Muscle of leg (tissue), 11 donors: ENCODE data around the gene ZNRD2. TPM values are rescaled to one million over a fixed set of nuclear protein-coding genes. Genes with fewer than 3 reads are reported as not detected.
A peak's percentile ranks its signal among the peaks of the same experiment; 100 is the strongest.

Source experiments
- DNase-seq: peaks from one replicate; pipeline ENCODE4 v3.0.0; 2013
- H3K27ac ChIP-seq: one replicate; pipeline ENCODE4 v1.5.1; 2013; ENCODE audit warnings: mild to moderate bottlenecking, low read length, control low read depth
- H3K27me3 ChIP-seq: one replicate; pipeline ENCODE4 v1.6.1; 2013; ENCODE audit warnings: low read length; ENCODE audit not compliant: control insufficient read depth, insufficient read depth
- H3K36me3 ChIP-seq: one replicate; pipeline ENCODE4 v1.6.1; 2013; ENCODE audit warnings: low read length; ENCODE audit not compliant: control insufficient read depth, insufficient read depth
- H3K4me1 ChIP-seq: one replicate; pipeline ENCODE4 v1.6.1; 2013; ENCODE audit warnings: low read length; ENCODE audit not compliant: control insufficient read depth, insufficient read depth
- H3K4me3 ChIP-seq: one replicate; pipeline ENCODE4 v1.5.1; 2013; ENCODE audit warnings: low read length, control low read depth
- H3K9me3 ChIP-seq: replicated peaks from 2 replicates; pipeline ENCODE4 v1.6.1; 2013; ENCODE audit warnings: low read depth, low read length; ENCODE audit not compliant: control insufficient read depth
- WGBS: methylation state at CpG from one replicate; pipeline ENCODE4 v1.1.5; 2013; ENCODE audit warnings: missing lambda C conversion rate; ENCODE audit not compliant: insufficient coverage; 5-methylcytosine and 5-hydroxymethylcytosine counted together
- polyA plus RNA-seq, 8 donors: library from polyadenylated mRNA; unstranded; fragments of 120-200 nt; gene quantifications; one replicate each; pipeline versions ENCODE4 v1.2.1 to v1.2.3, GENCODE V29; 2013; ENCODE audit warnings: inconsistent platforms in 1 of 8, low replicate concordance in 1 of 8; ENCODE audit not compliant: insufficient read length in 8 of 8, insufficient read depth in 1 of 8
- total RNA-seq: library from RNA; stranded (reverse); fragments of 120-200 nt; gene quantifications from one replicate; pipeline ENCODE4 v1.2.4, GENCODE V29; 2013

Gene ZNRD2
- total and polyA plus RNA-seq, 9 donors: 24.4 to 63.1 (median 56.5) TPM

DNA sequence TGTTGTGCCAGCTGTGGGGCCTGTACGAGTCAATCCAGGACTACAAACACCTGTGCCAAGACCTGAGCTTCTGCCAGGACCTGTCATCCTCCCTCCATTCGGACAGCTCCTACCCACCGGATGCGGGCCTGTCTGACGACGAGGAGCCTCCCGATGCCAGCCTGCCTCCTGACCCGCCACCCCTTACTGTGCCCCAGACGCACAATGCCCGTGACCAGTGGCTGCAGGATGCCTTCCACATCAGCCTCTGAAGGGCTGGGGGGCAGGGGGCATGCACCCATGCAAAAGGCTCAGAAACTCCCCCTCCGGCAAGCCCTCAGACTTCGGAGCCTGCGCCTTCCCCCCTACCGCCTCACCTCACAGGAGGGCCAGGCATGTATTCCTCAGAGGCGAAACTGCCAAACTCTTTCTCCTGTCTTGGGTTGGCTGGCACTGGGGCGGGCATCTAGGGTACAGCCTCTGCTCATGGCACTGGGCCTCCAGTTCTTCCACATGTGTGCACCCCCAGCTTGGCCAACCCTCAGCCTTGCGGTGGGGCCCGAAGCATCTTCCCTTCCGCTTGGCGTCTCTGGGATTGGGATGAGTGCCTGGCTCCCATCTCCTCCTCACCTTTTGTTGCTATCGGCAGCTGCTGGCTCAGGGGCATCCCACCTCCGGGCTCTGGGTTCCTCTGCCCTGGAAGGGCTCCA lies 3.3 kb downstream of the ZNRD2 start:
- Histone ChIP-seq H3K9me3 (no peaks in the 10 kb centered on the region), H3K36me3 (peaks cover 26% of the 10 kb centered on the region), H3K27ac (peak overlapping the region; percentile 89), H3K4me1 (peaks cover 76% of the 10 kb centered on the region), H3K4me3 (peak overlapping the region; percentile 65), H3K27me3 (no peaks in the 10 kb centered on the region)
- DNase-seq: peak; percentile 60
- 32% methylated on average over 18 of the region's 22 CpGs for WGBS

GRCh38 chr11:65574109-65574810 lies 4.0 kb downstream of the ZNRD2 start:
- Histone ChIP-seq H3K9me3 (no peaks in the 10 kb centered on the region), H3K4me3 (peak overlapping the region; percentile 65), H3K4me1 (peaks cover 73% of the 10 kb centered on the region), H3K27me3 (no peaks in the 10 kb centered on the region), H3K36me3 (peaks cover 27% of the 10 kb centered on the region), H3K27ac (peak overlapping the region; percentile 90)
- under 1% methylated on average over 38 of the region's 67 CpGs for WGBS
- peak; percentile 98 for DNase-seq

GRCh38 chr11:65574811-65575567 lies 4.7 kb downstream of the ZNRD2 start:
- no peaks in the 10 kb centered on the region for H3K27me3 ChIP-seq
- peaks cover 71% of the 10 kb centered on the region for H3K4me1 ChIP-seq
- 15% methylated on average over 19 of the region's 28 CpGs for WGBS
- peak overlapping the region; percentile 90 for H3K27ac ChIP-seq
- H3K4me3 ChIP-seq: peak overlapping the region; percentile 51
- no peaks in the 10 kb centered on the region for H3K9me3 ChIP-seq
- H3K36me3 ChIP-seq: peaks cover 33% of the 10 kb centered on the region
- peak; percentile 52 for DNase-seq

GRCh38 chr11:65575568-65576231 lies 5.4 kb downstream of the ZNRD2 start, which contains the start of gene EHBP1L1:
Gene EHBP1L1, plus strand, starts transcription at chr11:65576053. Its CDS starts 250 bp downstream, at chr11:65576303.
- Histone ChIP-seq H3K36me3 (peaks cover 41% of the 10 kb centered on the region), H3K9me3 (no peaks in the 10 kb centered on the region), H3K27ac (peak within 1 kb of the TSS; percentile 93), H3K27me3 (no peaks in the 10 kb centered on the region), H3K4me1 (peaks cover 74% of the 10 kb centered on the region), H3K4me3 (peak within 1 kb of the TSS; percentile 89)
- 3% methylated on average over 42 of the region's 69 CpGs for WGBS
- peak; percentile 83 for DNase-seq

DNA sequence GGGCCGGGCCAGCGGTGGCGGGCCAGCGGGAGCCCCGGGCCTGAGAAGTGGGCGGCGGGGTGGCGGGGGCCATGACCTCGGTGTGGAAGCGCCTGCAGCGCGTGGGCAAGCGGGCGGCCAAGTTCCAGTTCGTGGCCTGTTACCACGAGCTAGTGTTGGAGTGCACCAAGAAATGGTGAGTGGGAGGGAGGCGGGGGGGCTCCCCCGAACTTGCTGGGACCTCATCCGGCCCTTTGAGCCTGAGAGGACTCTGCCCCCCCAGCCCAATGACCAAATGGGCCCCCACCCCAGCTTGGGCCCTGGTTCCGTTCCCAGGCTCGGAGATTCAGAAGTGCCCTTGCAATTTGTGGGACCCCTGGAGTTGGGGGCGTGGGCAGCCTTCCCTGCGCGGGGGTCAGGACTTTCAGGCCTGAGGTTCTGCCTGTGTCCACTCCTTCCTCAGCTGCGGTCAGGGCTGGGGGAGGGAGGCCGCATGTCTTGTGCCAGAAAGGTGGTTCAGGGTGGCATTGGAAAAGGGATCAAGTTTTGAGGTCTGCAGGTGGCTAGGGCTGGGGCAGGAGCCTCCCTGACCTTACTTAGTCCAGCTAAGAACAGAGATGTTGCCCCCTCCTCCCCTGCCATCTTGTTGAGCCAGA lies 6.1 kb downstream of the ZNRD2 start:
- 7% methylated on average over 17 of the region's 26 CpGs for WGBS
- Histone ChIP-seq H3K4me3 (peak overlapping the region; percentile 89), H3K27ac (peak overlapping the region; percentile 93), H3K4me1 (peaks cover 67% of the 10 kb centered on the region), H3K27me3 (no peaks in the 10 kb centered on the region), H3K36me3 (peaks cover 47% of the 10 kb centered on the region), H3K9me3 (no peaks in the 10 kb centered on the region)
- peak; percentile 42 for DNase-seq

DNA sequence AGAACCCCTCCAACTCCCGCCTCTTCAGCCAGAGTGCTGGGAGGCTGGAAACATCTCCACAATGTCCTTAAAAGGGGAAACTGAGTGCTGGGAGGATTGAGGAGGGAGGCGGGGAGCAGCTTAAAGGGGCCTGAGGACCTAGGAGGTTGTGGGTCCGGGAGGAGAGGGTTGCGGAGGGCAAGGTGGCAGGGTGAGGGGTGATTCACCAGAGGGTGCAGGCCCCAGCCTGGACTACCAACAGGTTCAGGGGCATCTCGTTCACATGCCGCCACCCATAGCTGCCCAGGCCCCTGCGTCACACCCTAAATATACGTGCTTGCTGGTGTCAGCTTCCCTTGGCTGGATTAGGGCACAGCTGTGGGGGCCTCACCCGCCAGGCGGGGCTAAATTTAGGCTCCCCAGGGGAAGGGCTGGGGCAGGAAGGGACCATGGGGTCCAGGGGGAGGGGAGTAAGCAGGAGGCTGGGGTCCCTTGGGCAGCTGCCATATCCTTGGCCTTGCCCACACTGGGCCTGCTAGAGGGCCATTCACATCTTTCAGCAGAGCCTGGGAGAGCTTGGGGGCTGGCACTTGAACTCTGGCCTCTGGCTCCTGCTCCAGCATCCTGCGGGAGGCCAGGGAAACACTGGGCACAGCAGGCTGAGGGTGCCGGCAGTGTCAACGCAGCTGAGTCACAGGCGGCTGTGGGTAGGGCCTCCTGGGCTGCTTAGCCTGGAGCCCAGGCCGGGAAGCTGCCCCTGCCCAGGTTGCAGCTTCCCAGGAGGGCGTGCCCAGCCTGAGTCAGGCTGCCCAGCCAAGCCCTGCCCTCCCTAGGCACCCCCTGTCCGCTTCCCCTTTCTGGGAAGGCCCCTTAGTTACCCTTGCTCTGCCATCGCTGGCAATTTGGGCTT lies 6.8 kb downstream of the ZNRD2 start:
- Histone ChIP-seq H3K4me3 (peak overlapping the region; percentile 89), H3K27ac (peak overlapping the region; percentile 93), H3K9me3 (no peaks in the 10 kb centered on the region), H3K27me3 (no peaks in the 10 kb centered on the region), H3K4me1 (peaks cover 66% of the 10 kb centered on the region), H3K36me3 (peaks cover 55% of the 10 kb centered on the region)
- 33% methylated on average over 12 of the region's 18 CpGs for WGBS
- peak; percentile 87 for DNase-seq

DNA sequence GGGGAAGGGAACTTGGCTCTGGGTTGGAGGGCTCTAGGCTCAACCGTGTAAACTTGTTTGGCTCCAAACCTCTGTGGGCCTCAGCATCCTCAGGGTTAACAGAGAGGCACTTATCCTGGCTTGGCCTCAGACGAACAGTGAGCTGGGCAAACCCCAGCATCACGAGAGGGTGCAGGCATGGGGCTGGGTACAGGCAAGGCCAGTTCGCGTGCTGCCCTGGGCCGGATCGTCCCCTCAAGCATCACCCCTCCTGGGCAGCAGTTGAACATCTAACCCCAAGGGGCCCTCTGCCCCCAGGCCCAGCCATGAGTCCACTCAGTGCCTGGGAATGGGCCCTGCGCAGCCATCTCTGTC lies 7.5 kb downstream of the ZNRD2 start:
- H3K4me1 ChIP-seq: peaks cover 65% of the 10 kb centered on the region
- no peak for DNase-seq
- no peaks in the 10 kb centered on the region for H3K9me3 ChIP-seq
- H3K27me3 ChIP-seq: no peaks in the 10 kb centered on the region
- WGBS: 57% methylated on average over 8 of the region's 8 CpGs
- peak overlapping the region; percentile 93 for H3K27ac ChIP-seq
- H3K36me3 ChIP-seq: peaks cover 61% of the 10 kb centered on the region
- H3K4me3 ChIP-seq: peak overlapping the region; percentile 89

DNA sequence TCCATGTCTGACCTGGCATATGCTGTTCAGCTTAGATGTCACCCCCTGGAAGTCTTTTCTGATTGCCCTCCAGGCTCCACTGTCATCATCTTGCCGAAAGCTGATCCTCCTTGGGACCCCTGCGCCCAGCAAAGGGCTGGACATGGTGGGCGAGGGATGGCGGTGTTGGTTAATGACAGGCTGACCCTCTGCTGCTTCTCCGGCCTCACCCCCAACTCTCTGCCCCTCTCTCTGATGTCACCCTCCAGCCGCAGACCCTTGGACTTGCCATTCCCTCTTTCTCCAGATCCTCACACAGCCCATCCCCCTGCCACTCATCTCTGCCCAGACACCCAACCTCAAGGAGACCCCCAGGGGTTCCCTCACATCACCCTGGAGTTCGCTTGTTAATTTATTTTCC lies 7.9 kb downstream of the ZNRD2 start:
- Histone ChIP-seq H3K4me1 (peaks cover 62% of the 10 kb centered on the region), H3K9me3 (no peaks in the 10 kb centered on the region), H3K27ac (peak overlapping the region; percentile 93), H3K36me3 (peaks cover 64% of the 10 kb centered on the region), H3K27me3 (no peaks in the 10 kb centered on the region), H3K4me3 (peak overlapping the region; percentile 89)
- no peak for DNase-seq
- WGBS: 94% methylated on average over 7 of the region's 7 CpGs

GRCh38 chr11:65578667-65579066 lies 8.4 kb downstream of the ZNRD2 start:
- DNase-seq: no peak
- Histone ChIP-seq H3K9me3 (no peaks in the 10 kb centered on the region), H3K27me3 (no peaks in the 10 kb centered on the region), H3K4me1 (peaks cover 62% of the 10 kb centered on the region), H3K36me3 (peaks cover 64% of the 10 kb centered on the region), H3K4me3 (no peak overlapping the region), H3K27ac (no peak overlapping the region)
- no CpG with 5 or more reads among the region's 3 CpGs for WGBS
